GM19023 (cell line): ENCODE results near the gene CNKSR1.

Source experiments
- ATAC-seq: cut with Tn5 transposase; IDR thresholded peaks from one replicate; pipeline ENCODE4 v1.9.1; 2021; ENCODE audit warnings: mild to moderate bottlenecking, moderate library complexity; ENCODE audit not compliant: unreplicated experiment

Gene CNKSR1

GRCh38 chr1:26184086-26184485 lies 6.8 kb downstream of the CNKSR1 start:
- ATAC-seq = no peak

GRCh38 chr1:26184883-26185282 lies 7.6 kb downstream of the CNKSR1 start:
- no peak for ATAC-seq

- no peak for ATAC-seq
Measured at GRCh38 chr1:26187882-26188281, 10.6 kb downstream of the CNKSR1 start.

GRCh38 chr1:26188477-26188876 lies 11.2 kb downstream of the CNKSR1 start:
- no peak for ATAC-seq

GRCh38 chr1:26189331-26189730 lies 12.0 kb downstream of the CNKSR1 start:
- no peak for ATAC-seq

- no peak for ATAC-seq
Measured at GRCh38 chr1:26189751-26190275, 12.5 kb downstream of the CNKSR1 start.

GRCh38 chr1:26190373-26190987 lies 13.2 kb downstream of the CNKSR1 start, which contains the start of gene CATSPER4:
TSS of gene CATSPER4 (plus strand) at chr1:26190602. CDS start at chr1:26190628, 26 bp downstream.
- ATAC-seq = no peak

GRCh38 chr1:26191739-26192138 lies 14.4 kb downstream of the CNKSR1 start:
- no peak for ATAC-seq

- no peak for ATAC-seq
Measured at GRCh38 chr1:26195805-26196204, 18.5 kb downstream of the CNKSR1 start.

GRCh38 chr1:26197301-26197700 lies 20.0 kb downstream of the CNKSR1 start:
- no peak for ATAC-seq

GRCh38 chr1:26197813-26198212 lies 20.5 kb downstream of the CNKSR1 start:
- no peak for ATAC-seq

- ATAC-seq = no peak
Measured at GRCh38 chr1:26200413-26200812, 23.1 kb downstream of the CNKSR1 start.

GRCh38 chr1:26203642-26204318 lies 26.5 kb downstream of the CNKSR1 start:
- no peak for ATAC-seq

GRCh38 chr1:26210147-26210870 lies 33.0 kb downstream of the CNKSR1 start:
- no peak for ATAC-seq

- ATAC-seq = no peak
Measured at GRCh38 chr1:26212726-26213125, 35.4 kb downstream of the CNKSR1 start.

GRCh38 chr1:26213335-26213905 lies 36.1 kb downstream of the CNKSR1 start:
- no peak for ATAC-seq

GRCh38 chr1:26215246-26215645 lies 38.0 kb downstream of the CNKSR1 start:
- ATAC-seq = no peak

- no peak for ATAC-seq
Measured at GRCh38 chr1:26218906-26219494, 41.7 kb downstream of the CNKSR1 start.

GRCh38 chr1:26220199-26220912 lies 43.1 kb downstream of the CNKSR1 start:
- no peak for ATAC-seq

- no peak for ATAC-seq
Measured at GRCh38 chr1:26221094-26221493, 43.8 kb downstream of the CNKSR1 start.
